ENCODE measurements around the gene TLK1. TPM values are rescaled to one million over a fixed set of nuclear protein-coding genes. Genes with fewer than 3 reads are reported as not detected.

The TLK1 gene
- total and polyA plus RNA-seq, 4 donors, result 7.7 to 19.6 (median 15.6) TPM

GRCh38 chr2:171147081-171147480, 13.6 kb downstream of the TLK1 start:
- H3K27ac ChIP-seq (ENCODE audit: low read depth in 1 of 2, low read length in 2 of 2), result no peak overlapping the region
- no peak overlapping the region for H3K9ac ChIP-seq (ENCODE audit: low read depth in 1 of 2, low read length in 2 of 2)
- 81% methylated on average over 2 of the region's 2 CpGs for WGBS
- no peak for DNase-seq (ENCODE audit: low spot score)
- TF ChIP-seq, protein P1, sequence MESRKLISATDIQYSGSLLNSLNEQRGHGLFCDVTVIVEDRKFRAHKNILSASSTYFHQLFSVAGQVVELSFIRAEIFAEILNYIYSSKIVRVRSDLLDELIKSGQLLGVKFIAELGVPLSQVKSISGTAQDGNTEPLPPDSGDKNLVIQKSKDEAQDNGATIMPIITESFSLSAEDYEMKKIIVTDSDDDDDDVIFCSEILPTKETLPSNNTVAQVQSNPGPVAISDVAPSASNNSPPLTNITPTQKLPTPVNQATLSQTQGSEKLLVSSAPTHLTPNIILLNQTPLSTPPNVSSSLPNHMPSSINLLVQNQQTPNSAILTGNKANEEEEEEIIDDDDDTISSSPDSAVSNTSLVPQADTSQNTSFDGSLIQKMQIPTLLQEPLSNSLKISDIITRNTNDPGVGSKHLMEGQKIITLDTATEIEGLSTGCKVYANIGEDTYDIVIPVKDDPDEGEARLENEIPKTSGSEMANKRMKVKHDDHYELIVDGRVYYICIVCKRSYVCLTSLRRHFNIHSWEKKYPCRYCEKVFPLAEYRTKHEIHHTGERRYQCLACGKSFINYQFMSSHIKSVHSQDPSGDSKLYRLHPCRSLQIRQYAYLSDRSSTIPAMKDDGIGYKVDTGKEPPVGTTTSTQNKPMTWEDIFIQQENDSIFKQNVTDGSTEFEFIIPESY (IDR thresholded peaks at IDR 0.05), result no peak
- TF ChIP-seq EGR1 (IDR thresholded peaks at IDR 0.05; ENCODE audit: low read depth in 2 of 2) (no peak), FOXA1 (IDR thresholded peaks at IDR 0.05) (no peak), RAD21 (IDR thresholded peaks at IDR 0.05) (no peak), JUND (IDR thresholded peaks at IDR 0.05) (no peak)
- TF ChIP-seq, protein P2, sequence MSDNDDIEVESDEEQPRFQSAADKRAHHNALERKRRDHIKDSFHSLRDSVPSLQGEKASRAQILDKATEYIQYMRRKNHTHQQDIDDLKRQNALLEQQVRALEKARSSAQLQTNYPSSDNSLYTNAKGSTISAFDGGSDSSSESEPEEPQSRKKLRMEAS (IDR thresholded peaks at IDR 0.05), result no peak
- TF ChIP-seq, protein P3, sequence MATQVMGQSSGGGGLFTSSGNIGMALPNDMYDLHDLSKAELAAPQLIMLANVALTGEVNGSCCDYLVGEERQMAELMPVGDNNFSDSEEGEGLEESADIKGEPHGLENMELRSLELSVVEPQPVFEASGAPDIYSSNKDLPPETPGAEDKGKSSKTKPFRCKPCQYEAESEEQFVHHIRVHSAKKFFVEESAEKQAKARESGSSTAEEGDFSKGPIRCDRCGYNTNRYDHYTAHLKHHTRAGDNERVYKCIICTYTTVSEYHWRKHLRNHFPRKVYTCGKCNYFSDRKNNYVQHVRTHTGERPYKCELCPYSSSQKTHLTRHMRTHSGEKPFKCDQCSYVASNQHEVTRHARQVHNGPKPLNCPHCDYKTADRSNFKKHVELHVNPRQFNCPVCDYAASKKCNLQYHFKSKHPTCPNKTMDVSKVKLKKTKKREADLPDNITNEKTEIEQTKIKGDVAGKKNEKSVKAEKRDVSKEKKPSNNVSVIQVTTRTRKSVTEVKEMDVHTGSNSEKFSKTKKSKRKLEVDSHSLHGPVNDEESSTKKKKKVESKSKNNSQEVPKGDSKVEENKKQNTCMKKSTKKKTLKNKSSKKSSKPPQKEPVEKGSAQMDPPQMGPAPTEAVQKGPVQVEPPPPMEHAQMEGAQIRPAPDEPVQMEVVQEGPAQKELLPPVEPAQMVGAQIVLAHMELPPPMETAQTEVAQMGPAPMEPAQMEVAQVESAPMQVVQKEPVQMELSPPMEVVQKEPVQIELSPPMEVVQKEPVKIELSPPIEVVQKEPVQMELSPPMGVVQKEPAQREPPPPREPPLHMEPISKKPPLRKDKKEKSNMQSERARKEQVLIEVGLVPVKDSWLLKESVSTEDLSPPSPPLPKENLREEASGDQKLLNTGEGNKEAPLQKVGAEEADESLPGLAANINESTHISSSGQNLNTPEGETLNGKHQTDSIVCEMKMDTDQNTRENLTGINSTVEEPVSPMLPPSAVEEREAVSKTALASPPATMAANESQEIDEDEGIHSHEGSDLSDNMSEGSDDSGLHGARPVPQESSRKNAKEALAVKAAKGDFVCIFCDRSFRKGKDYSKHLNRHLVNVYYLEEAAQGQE (IDR thresholded peaks at IDR 0.05), result no peak
- H3K4me3 ChIP-seq (ENCODE audit: low read depth in 1 of 3, low read length in 3 of 3), result no peak overlapping the region
- H3K36me3 ChIP-seq (ENCODE audit: control insufficient read depth in 4 of 4, insufficient read depth in 3 of 4, low read depth in 1 of 4, low read length in 3 of 4), result no peaks in the 10 kb centered on the region
- no peaks in the 10 kb centered on the region for H3K9me3 ChIP-seq (ENCODE audit: control insufficient read depth in 4 of 4, low read length in 3 of 4)
- H3K4me1 ChIP-seq (ENCODE audit: control insufficient read depth in 4 of 4, insufficient read depth in 4 of 4, low read length in 3 of 4), result peaks cover 8 to 44% (median 17%) of the 10 kb centered on the region in 4 donors
- no peaks in the 10 kb centered on the region for H3K27me3 ChIP-seq (ENCODE audit: control insufficient read depth in 4 of 4, insufficient read depth in 4 of 4, low read length in 3 of 4)

DNA sequence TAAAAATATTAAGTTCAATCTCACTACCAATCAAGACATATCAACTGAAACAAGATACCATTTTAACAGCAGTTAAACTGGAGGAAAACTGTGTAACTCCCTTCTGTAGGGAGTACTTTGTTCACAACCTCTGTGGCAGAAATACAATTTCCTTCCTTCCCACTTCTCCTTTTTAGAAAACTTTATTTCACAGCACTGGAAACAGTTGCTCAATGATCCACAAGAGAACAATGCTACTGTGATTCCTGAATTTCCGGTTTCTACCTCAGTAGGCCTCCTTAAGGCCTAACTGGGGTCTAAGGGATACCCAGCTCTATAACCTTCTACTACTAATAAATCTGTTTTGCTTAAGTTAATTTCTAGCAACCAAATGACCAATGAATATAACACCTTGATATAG, 14.1 kb downstream of the TLK1 start:
- no peak for TF ChIP-seq ATF3 (IDR thresholded peaks at IDR 0.05)
- H3K36me3 ChIP-seq (ENCODE audit: control insufficient read depth in 4 of 4, insufficient read depth in 3 of 4, low read depth in 1 of 4, low read length in 3 of 4), result no peaks in the 10 kb centered on the region
- no peaks in the 10 kb centered on the region for H3K9me3 ChIP-seq (ENCODE audit: control insufficient read depth in 4 of 4, low read length in 3 of 4)
- no peak overlapping the region for H3K27ac ChIP-seq (ENCODE audit: low read depth in 1 of 2, low read length in 2 of 2)
- no peak overlapping the region for H3K4me3 ChIP-seq (ENCODE audit: low read depth in 1 of 3, low read length in 3 of 3)
- DNase-seq (ENCODE audit: low spot score), result no peak
- peaks cover 8 to 48% (median 18%) of the 10 kb centered on the region in 4 donors for H3K4me1 ChIP-seq (ENCODE audit: control insufficient read depth in 4 of 4, insufficient read depth in 4 of 4, low read length in 3 of 4)
- no peak overlapping the region for H3K9ac ChIP-seq (ENCODE audit: low read depth in 1 of 2, low read length in 2 of 2)
- no peaks in the 10 kb centered on the region for H3K27me3 ChIP-seq (ENCODE audit: control insufficient read depth in 4 of 4, insufficient read depth in 4 of 4, low read length in 3 of 4)
- 63% methylated on average over 1 of the region's 1 CpG for WGBS

DNA sequence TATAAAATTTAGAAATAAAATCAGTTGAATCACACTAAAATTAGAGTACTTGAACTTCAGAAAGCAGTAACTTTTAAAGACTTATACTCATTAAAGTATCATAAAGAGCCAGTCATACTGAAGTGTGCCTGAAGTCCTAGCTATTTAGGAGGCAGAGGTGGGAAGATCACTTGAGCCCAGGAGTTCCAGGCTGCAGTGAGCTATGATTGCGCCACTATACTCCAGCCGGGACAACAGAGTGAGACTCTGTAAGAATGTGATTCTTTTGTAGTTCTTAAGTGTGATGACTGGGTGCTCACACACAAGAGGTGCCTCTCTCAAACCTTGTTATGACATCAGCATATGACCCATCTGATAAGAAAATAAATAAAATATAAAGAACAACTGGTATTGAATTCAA, 14.6 kb downstream of the TLK1 start:
- TF ChIP-seq TAF1 (conservative IDR thresholded peaks at IDR 0.05), result no peak
- no peak for TF ChIP-seq GABPA (IDR thresholded peaks at IDR 0.05 in 1 of 2, conservative IDR thresholded peaks at IDR 0.05 in 1 of 2)
- TF ChIP-seq, protein P3 (IDR thresholded peaks at IDR 0.05), result no peak
- no peak for TF ChIP-seq ATF3 (IDR thresholded peaks at IDR 0.05)
- no peak for TF ChIP-seq HNF4A (conservative IDR thresholded peaks at IDR 0.05)
- Histone ChIP-seq H3K9me3 (ENCODE audit: control insufficient read depth in 4 of 4, low read length in 3 of 4) (no peaks in the 10 kb centered on the region), H3K27me3 (ENCODE audit: control insufficient read depth in 4 of 4, insufficient read depth in 4 of 4, low read length in 3 of 4) (no peaks in the 10 kb centered on the region), H3K4me3 (ENCODE audit: low read depth in 1 of 3, low read length in 3 of 3) (no peak overlapping the region), H3K9ac (ENCODE audit: low read depth in 1 of 2, low read length in 2 of 2) (no peak overlapping the region), H3K4me1 (ENCODE audit: control insufficient read depth in 4 of 4, insufficient read depth in 4 of 4, low read length in 3 of 4) (peaks cover 12 to 52% (median 20%) of the 10 kb centered on the region in 4 donors), H3K36me3 (ENCODE audit: control insufficient read depth in 4 of 4, insufficient read depth in 3 of 4, low read depth in 1 of 4, low read length in 3 of 4) (peaks cover 0 to 1% (median 0%) of the 10 kb centered on the region in 4 donors), H3K27ac (ENCODE audit: low read depth in 1 of 2, low read length in 2 of 2) (no peak overlapping the region)
- WGBS, result 74% methylated on average over 2 of the region's 2 CpGs
- DNase-seq (ENCODE audit: low spot score), result no peak
